B cell (primary cell): ENCODE results near the gene AKR1C3.

Source experiments
- CTCF ChIP-seq: fragments of 200-600 bp; IDR thresholded peaks from one replicate; pipeline ENCODE4 v1.8.0; 2022; ENCODE audit warnings: antibody characterized with exemption, mild to moderate bottlenecking
- EZH2 ChIP-seq: IDR thresholded peaks from 2 replicates; pipeline ENCODE4 v1.6.1; 2012; ENCODE audit warnings: borderline replicate concordance, low read depth, mild to moderate bottlenecking, moderate library complexity, low read length; ENCODE audit not compliant: insufficient read depth, poor library complexity, severe bottlenecking

GRCh38 chr10:5125315-5126044 is 31.3 kb downstream of the AKR1C3 start:
- TF ChIP-seq CTCF (no peak), EZH2 (no peak)
